B cell (primary cell): ENCODE measurements around the gene SKA3. TPM values are rescaled to one million over a fixed set of nuclear protein-coding genes. Genes with fewer than 3 reads are reported as not detected.

Source experiments
- ATAC-seq: fragments of 200-7000 bp; cut with Tn5 transposase; one replicate; pipeline ENCODE4 v1.10.0; 2021; ENCODE audit warnings: low read depth, mild to moderate bottlenecking, moderate number of reproducible peaks, moderate library complexity
- CTCF ChIA-PET: fragments of 350-600 bp; sonication (Branson Sonifier 250); formaldehyde crosslinking; loops from one replicate; lab custom pipeline; 2021; ENCODE audit warnings: antibody characterized with exemption, inconsistent platforms; lab: Charles Lee
- POLR2A ChIA-PET: fragments of 350-600 bp; sonication (Branson Sonifier 250); formaldehyde crosslinking; loops from one replicate; lab custom pipeline; 2021; ENCODE audit warnings: antibody characterized with exemption; lab: Charles Lee
- DNase-seq: peaks from one replicate; pipeline ENCODE4 v3.0.0; 2013
- H2AFZ ChIP-seq: 2 replicates; pipeline ENCODE4 v1.6.1; 2012; ENCODE audit warnings: mild to moderate bottlenecking, low read depth, low read length; ENCODE audit not compliant: insufficient read depth, poor library complexity, severe bottlenecking
- H3K27ac ChIP-seq, 2 donors: 1 replicate in 1 of 2; 2 replicates in 1 of 2; pipeline ENCODE4 v1.5.1; 2012 to 2013; ENCODE audit warnings: low read length in 2 of 2, mild to moderate bottlenecking in 2 of 2, moderate library complexity in 1 of 2
- H3K27me3 ChIP-seq, 4 experiments: fragments of 200-600 bp in 1 of 4; sonication (generic) in 1 of 4; replicated peaks in 1 of 4; 1 replicate in 2 of 4; 2 replicates in 2 of 4; pipeline versions ENCODE4 v1.6.1 to v1.7.0; 2013 to 2016; ENCODE audit warnings: low read length in 3 of 4, mild to moderate bottlenecking in 2 of 4, mixed read lengths in 1 of 4, moderate library complexity in 1 of 4; ENCODE audit not compliant: insufficient read depth in 4 of 4, control insufficient read depth in 3 of 4; ENCODE audit errors: control extremely low read depth in 1 of 4
- H3K36me3 ChIP-seq, 2 experiments: replicated peaks in 1 of 2; 1 replicate in 1 of 2; 2 replicates in 1 of 2; pipeline versions ENCODE4 v1.6.1 to v1.7.1; 2013; ENCODE audit warnings: low read length in 1 of 2; ENCODE audit not compliant: insufficient read depth in 2 of 2, control insufficient read depth in 1 of 2; ENCODE audit errors: control extremely low read depth in 1 of 2, extremely low read depth in 1 of 2
- H3K4me1 ChIP-seq, 2 donors: fragments of 200-600 bp in 1 of 2; sonication (generic) in 1 of 2; 1 replicate in 1 of 2; 2 replicates in 1 of 2; pipeline versions ENCODE4 v1.5.1 to v1.6.1; 2013 to 2017; ENCODE audit warnings: low read length in 2 of 2; ENCODE audit not compliant: control insufficient read depth in 2 of 2, insufficient read depth in 2 of 2
- H3K4me2 ChIP-seq: replicated peaks from 2 replicates; pipeline ENCODE3; 2012; ENCODE audit warnings: mild to moderate bottlenecking, low read depth, low read length; ENCODE audit not compliant: poor library complexity, severe bottlenecking
- H3K4me3 ChIP-seq, 5 experiments: fragments of 200-600 bp in 1 of 5; sonication (generic) in 1 of 5; 1 replicate in 3 of 5; 2 replicates in 2 of 5; pipeline versions ENCODE4 v1.5.1 to v1.7.0; 2011 to 2016; ENCODE audit warnings: low read length in 4 of 5, mild to moderate bottlenecking in 4 of 5, low read depth in 2 of 5, control low read depth in 1 of 5, moderate library complexity in 1 of 5; ENCODE audit not compliant: insufficient read depth in 1 of 5; ENCODE audit errors: control extremely low read depth in 1 of 5, extremely low read depth in 1 of 5
- H3K79me2 ChIP-seq: fragments of 200-600 bp; sonication (generic); one replicate; pipeline ENCODE4 v1.6.0; 2016; ENCODE audit warnings: low read length; ENCODE audit not compliant: control insufficient read depth, insufficient read depth
- H3K9ac ChIP-seq: fragments of 200-600 bp; sonication (generic); 2 replicates; pipeline ENCODE4 v1.6.1; 2017; ENCODE audit warnings: mild to moderate bottlenecking, low read length, moderate library complexity
- H3K9me3 ChIP-seq, 3 donors: one replicate each; pipeline versions ENCODE4 v1.6.1 to v1.7.1; 2013; ENCODE audit warnings: low read length in 2 of 3; ENCODE audit not compliant: control insufficient read depth in 2 of 3, insufficient read depth in 1 of 3; ENCODE audit errors: control extremely low read depth in 1 of 3
- H4K20me1 ChIP-seq: 2 replicates; pipeline ENCODE4 v1.6.0; 2012; ENCODE audit warnings: mild to moderate bottlenecking, low read length; ENCODE audit not compliant: insufficient read depth, control insufficient read depth, poor library complexity, severe bottlenecking
- H3K27ac Mint-ChIP-seq: one replicate; pipeline ENCODE4 v1.8.0; 2021; ENCODE audit warnings: mixed read lengths
- H3K27me3 Mint-ChIP-seq: one replicate; pipeline ENCODE4 v1.8.0; 2021; ENCODE audit warnings: mixed read lengths
- H3K4me1 Mint-ChIP-seq: one replicate; pipeline ENCODE4 v1.8.0; 2021; ENCODE audit warnings: mixed read lengths
- H3K4me3 Mint-ChIP-seq: one replicate; pipeline ENCODE4 v1.8.0; 2021; ENCODE audit warnings: mixed read lengths
- H3K9me3 Mint-ChIP-seq: one replicate; pipeline ENCODE4 v1.8.0; 2022; ENCODE audit warnings: mixed read lengths; ENCODE audit not compliant: insufficient read depth
- CTCF ChIP-seq: fragments of 200-600 bp; IDR thresholded peaks from one replicate; pipeline ENCODE4 v1.8.0; 2022; ENCODE audit warnings: antibody characterized with exemption, mild to moderate bottlenecking
- EZH2 ChIP-seq: IDR thresholded peaks from 2 replicates; pipeline ENCODE4 v1.6.1; 2012; ENCODE audit warnings: borderline replicate concordance, low read depth, mild to moderate bottlenecking, moderate library complexity, low read length; ENCODE audit not compliant: insufficient read depth, poor library complexity, severe bottlenecking
- WGBS: methylation state at CpG from one replicate; pipeline ENCODE4 v1.1.5; 2013; ENCODE audit warnings: missing lambda C conversion rate; ENCODE audit not compliant: insufficient coverage; 5-methylcytosine and 5-hydroxymethylcytosine counted together
- intact Hi-C: fragments of 100-400 bp; cut with micrococcal nuclease; formaldehyde crosslinking; loops from one replicate; pipeline ENCODE4 v1.10.0; 2022
- polyA plus RNA-seq: library from polyadenylated mRNA; depleted of rRNA; stranded (reverse); fragments of >200 nt; gene quantifications from 2 replicates; pipeline ENCODE4 v1.2.3, GENCODE V29; 2012
- total RNA-seq, 2 donors: library from RNA; stranded (reverse); fragments of 120-200 nt in 1 of 2; gene quantifications; 1 replicate in 1 of 2; 2 replicates in 1 of 2; pipeline versions ENCODE4 v1.2.3 to v1.2.4, GENCODE V29; 2013 to 2022

Gene SKA3
- total and polyA plus RNA-seq, 2 donors (not counting 1 experiment from before 2014, with no cell fraction given) = 0.07 to 0.20 TPM

DNA sequence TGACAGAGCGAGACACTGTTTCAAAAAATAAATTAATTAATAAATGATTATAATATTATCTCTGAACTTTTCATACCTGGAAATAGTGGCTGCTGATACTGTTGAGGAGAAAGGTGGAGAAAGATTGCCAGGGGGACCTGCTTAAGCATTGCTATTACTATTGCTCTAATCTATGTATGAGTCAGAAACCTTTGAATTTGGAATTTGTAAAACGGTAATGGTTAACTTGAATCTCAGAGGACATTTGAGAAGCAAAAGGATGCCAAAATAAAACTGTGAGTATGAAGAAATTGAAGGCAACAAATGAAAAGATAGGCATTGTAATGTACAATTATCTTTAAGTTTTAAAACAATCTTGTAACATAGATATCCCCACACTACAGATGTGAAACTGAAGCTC lies 5.3 kb upstream of the SKA3 start:
- ATAC-seq (no peak), DNase-seq (no peak)
- Histone ChIP-seq H3K36me3 (no peaks in the 10 kb centered on the region), H3K4me2 (no peak overlapping the region), H3K27me3 (no peaks in the 10 kb centered on the region), H3K4me3 (no peak overlapping the region), H4K20me1 (no peaks in the 10 kb centered on the region), H3K27ac (no peak overlapping the region), H2AFZ (no peak overlapping the region), H3K4me1 (peaks cover 8 to 10% of the 10 kb centered on the region in 2 donors), H3K9me3 (no peaks in the 10 kb centered on the region), H3K9ac (no peak overlapping the region), H3K79me2 (peaks cover 16% of the 10 kb centered on the region)
- no peak overlapping the region for H3K4me3 Mint-ChIP-seq
- peaks cover 9% of the 10 kb centered on the region for H3K4me1 Mint-ChIP-seq
- WGBS = no CpG with 5 or more reads among the region's 2 CpGs
- H3K9me3 Mint-ChIP-seq = no peaks in the 10 kb centered on the region
- ChIA-PET POLR2A (no interaction called here), CTCF (no interaction called here)
- intact Hi-C loops = no loop called here
- no peak overlapping the region for H3K27ac Mint-ChIP-seq
- TF ChIP-seq EZH2 = no peak
- no peak for TF ChIP-seq CTCF
- H3K27me3 Mint-ChIP-seq = no peaks in the 10 kb centered on the region

DNA sequence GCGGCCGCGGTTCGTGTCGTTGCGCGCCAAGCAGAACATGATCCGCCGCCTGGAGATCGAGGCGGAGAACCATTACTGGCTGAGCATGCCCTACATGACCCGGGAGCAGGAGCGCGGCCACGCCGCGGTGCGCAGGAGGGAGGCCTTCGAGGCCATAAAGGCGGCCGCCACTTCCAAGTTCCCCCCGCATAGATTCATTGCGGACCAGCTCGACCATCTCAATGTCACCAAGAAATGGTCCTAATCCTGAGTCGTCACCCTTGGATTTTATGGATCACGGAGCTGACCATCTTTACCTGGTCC lies 581 bp upstream of the SKA3 start:
- intact Hi-C loops = loop anchor here (1.0 to 10.0 kb wide), 5 partner anchors 121 to 1542 kb away; partner anchors contain the start of genes MPHOSPH8, XPO4 and ZDHHC20
- peak overlapping the region; percentile 87 for H2AFZ ChIP-seq
- peak; percentile 15 for ATAC-seq
- no peaks in the 10 kb centered on the region for H3K9me3 ChIP-seq
- H3K27ac ChIP-seq = peak overlapping the region; percentile 82 to 85
- H3K36me3 ChIP-seq = no peaks in the 10 kb centered on the region
- Mint-ChIP-seq H3K4me1 (peaks cover 15% of the 10 kb centered on the region), H3K4me3 (peak overlapping the region; percentile 98), H3K27me3 (no peaks in the 10 kb centered on the region), H3K27ac (peak overlapping the region; percentile 97), H3K9me3 (no peaks in the 10 kb centered on the region)
- H3K4me2 ChIP-seq = peak overlapping the region; percentile 90
- POLR2A ChIA-PET = interaction anchor here (0.6 to 1.5 kb wide), 5 partner anchors 11 to 427 kb away, joined by 3 to 6 read pairs (median 4); partner anchors contain the start of genes MICU2 and ZDHHC20
- DNase-seq = no peak
- H3K79me2 ChIP-seq = peaks cover 16% of the 10 kb centered on the region
- CTCF ChIA-PET = interaction anchor here (1.3 to 2.7 kb wide), 3 partner anchors 120 to 302 kb away, joined by 4 to 25 read pairs (median 15); no protein-coding TSS in a partner anchor
- no peaks in the 10 kb centered on the region for H4K20me1 ChIP-seq
- WGBS = under 1% methylated on average over 21 of the region's 26 CpGs
- H3K27me3 ChIP-seq = no peaks in the 10 kb centered on the region
- H3K9ac ChIP-seq = peak overlapping the region; percentile 80
- peaks cover 11 to 15% of the 10 kb centered on the region in 2 donors for H3K4me1 ChIP-seq
- TF ChIP-seq EZH2 (no peak), CTCF (no peak)
- H3K4me3 ChIP-seq = peak overlapping the region; percentile 67 to 97 (median 94)
